Smooth muscle cell (in vitro differentiated cells): ENCODE measurements around the gene KLHDC7B. TPM values are rescaled to one million over a fixed set of nuclear protein-coding genes. Genes with fewer than 3 reads are reported as not detected.

ENCODE experiments used
- DNase-seq: peaks from one replicate; lab custom pipeline; 2025; ENCODE audit not compliant: unreplicated experiment; lab: John Stamatoyannopoulos, UW
- H2AFZ ChIP-seq: fragments of 200-600 bp; sonication (generic); 2 replicates; pipeline ENCODE4 v1.6.0; 2016; ENCODE audit warnings: antibody characterized with exemption, low read depth, mild to moderate bottlenecking
- H3F3A ChIP-seq: fragments of 200-600 bp; sonication (generic); 2 replicates; pipeline ENCODE4 v1.6.0; 2017; ENCODE audit warnings: antibody characterized with exemption, low read depth
- H3K27ac ChIP-seq: fragments of 200-600 bp; sonication (generic); 2 replicates; pipeline ENCODE4 v1.5.1; 2016; ENCODE audit warnings: low read depth, mild to moderate bottlenecking
- H3K27me3 ChIP-seq: fragments of 200-600 bp; sonication (generic); 2 replicates; pipeline ENCODE4 v1.6.1; 2016; ENCODE audit warnings: low read depth, mild to moderate bottlenecking
- H3K36me3 ChIP-seq: fragments of 200-600 bp; sonication (generic); 2 replicates; pipeline ENCODE4 v1.5.1; 2016; ENCODE audit warnings: low read depth
- H3K4me1 ChIP-seq: fragments of 200-600 bp; sonication (generic); 2 replicates; pipeline ENCODE4 v1.5.1; 2016; ENCODE audit warnings: low read depth
- H3K4me2 ChIP-seq: fragments of 200-600 bp; sonication (generic); 2 replicates; pipeline ENCODE4 v1.6.0; 2016; ENCODE audit warnings: mild to moderate bottlenecking
- H3K4me3 ChIP-seq: fragments of 200-600 bp; sonication (generic); 2 replicates; pipeline ENCODE4 v1.5.1; 2016; ENCODE audit warnings: mild to moderate bottlenecking
- H3K79me2 ChIP-seq: fragments of 200-600 bp; sonication (generic); 2 replicates; pipeline ENCODE4 v1.6.0; 2016; ENCODE audit warnings: low read depth, mild to moderate bottlenecking
- H3K9ac ChIP-seq: fragments of 200-600 bp; sonication (generic); 2 replicates; pipeline ENCODE4 v1.6.0; 2016; ENCODE audit warnings: low read depth
- H3K9me3 ChIP-seq: fragments of 200-600 bp; sonication (generic); replicated peaks from 2 replicates; pipeline ENCODE4 v1.5.1; 2016; ENCODE audit warnings: low read depth
- H4K20me1 ChIP-seq: fragments of 200-600 bp; sonication (generic); 2 replicates; pipeline ENCODE4 v1.6.0; 2016; ENCODE audit warnings: low read depth
- WGBS: methylation state at CpG from one replicate; pipeline ENCODE4 v1.1.7; 2016; ENCODE audit warnings: low lambda C conversion rate; 5-methylcytosine and 5-hydroxymethylcytosine counted together
- polyA plus RNA-seq: library from polyadenylated mRNA; unstranded; fragments of >200 nt; fragmentation: Nextera tagmentation; extraction: Ambion mirVana; gene quantifications from 2 replicates; pipeline ENCODE4 v1.2.1, GENCODE V29; 2016
- total RNA-seq: library from RNA; depleted of rRNA; stranded (reverse); fragments of >200 nt; gene quantifications from 2 replicates; pipeline ENCODE4 v1.2.3, GENCODE V29; 2014
- TF ChIP-seq, protein P1 (sequence below): fragments of 200-600 bp; sonication (generic); IDR thresholded peaks from 2 replicates; pipeline ENCODE4 v1.5.1; 2017; ENCODE audit warnings: borderline replicate concordance, mild to moderate bottlenecking, antibody characterized with exemption; ENCODE audit not compliant: insufficient read depth, poor library complexity, severe bottlenecking

The KLHDC7B gene
- total and polyA plus RNA-seq, 2 experiments from 2014 or later: 1.1 to 1.5 TPM

DNA sequence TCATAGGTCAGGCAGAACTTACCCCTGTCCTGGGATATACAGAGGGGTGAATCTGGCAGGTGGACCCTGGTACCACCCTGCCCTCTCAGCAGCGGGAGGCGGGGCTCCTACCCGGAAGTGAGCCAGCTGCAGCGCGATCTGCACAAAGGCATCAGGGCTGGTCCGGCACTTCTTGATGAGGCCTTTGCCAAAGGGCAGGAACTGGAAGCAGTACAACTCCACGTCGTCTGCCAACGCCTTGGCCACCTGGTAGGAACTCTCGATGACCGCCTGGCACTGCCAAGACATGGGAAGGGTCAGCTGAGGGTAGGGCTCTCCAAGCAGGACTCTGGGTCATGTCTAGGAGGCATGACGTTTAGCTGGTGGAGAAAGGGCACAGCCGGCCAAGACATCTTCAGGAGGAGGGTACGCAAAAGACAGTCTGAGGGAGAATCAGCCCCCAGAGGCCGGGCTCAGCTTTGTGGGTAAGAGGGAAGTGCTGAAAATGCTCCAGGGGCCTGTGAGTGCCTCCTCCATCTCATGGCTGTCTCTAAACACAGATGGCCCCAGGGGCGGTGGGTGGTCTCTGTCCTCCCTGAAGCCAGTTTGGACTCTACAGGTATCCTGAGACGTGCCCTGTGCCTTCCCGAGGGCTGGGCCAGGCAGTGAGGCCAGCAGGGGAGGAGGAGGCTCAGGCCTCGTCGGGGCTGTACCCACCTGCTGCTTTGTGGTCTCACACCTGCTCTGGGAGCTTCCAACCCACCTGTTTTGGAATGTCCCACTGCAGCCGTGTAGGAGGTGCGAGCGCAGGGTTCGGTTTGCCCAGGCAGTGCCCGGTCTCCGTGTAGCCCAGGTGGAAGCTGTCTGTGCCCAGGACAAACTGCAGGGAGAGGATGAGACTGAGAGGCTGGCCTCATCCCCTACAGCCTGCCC, 25.8 kb downstream of the KLHDC7B start:
- Histone ChIP-seq H3K4me1 (no peaks in the 10 kb centered on the region), H3K27me3 (no peaks in the 10 kb centered on the region), H2AFZ (no peak overlapping the region), H3K9me3 (no peaks in the 10 kb centered on the region), H3K4me3 (no peak overlapping the region), H3K27ac (no peak overlapping the region), H3K79me2 (no peaks in the 10 kb centered on the region), H3F3A (no peaks in the 10 kb centered on the region), H3K4me2 (no peak overlapping the region), H4K20me1 (no peaks in the 10 kb centered on the region), H3K9ac (no peak overlapping the region), H3K36me3 (peaks cover 3% of the 10 kb centered on the region)
- TF ChIP-seq, protein P1, sequence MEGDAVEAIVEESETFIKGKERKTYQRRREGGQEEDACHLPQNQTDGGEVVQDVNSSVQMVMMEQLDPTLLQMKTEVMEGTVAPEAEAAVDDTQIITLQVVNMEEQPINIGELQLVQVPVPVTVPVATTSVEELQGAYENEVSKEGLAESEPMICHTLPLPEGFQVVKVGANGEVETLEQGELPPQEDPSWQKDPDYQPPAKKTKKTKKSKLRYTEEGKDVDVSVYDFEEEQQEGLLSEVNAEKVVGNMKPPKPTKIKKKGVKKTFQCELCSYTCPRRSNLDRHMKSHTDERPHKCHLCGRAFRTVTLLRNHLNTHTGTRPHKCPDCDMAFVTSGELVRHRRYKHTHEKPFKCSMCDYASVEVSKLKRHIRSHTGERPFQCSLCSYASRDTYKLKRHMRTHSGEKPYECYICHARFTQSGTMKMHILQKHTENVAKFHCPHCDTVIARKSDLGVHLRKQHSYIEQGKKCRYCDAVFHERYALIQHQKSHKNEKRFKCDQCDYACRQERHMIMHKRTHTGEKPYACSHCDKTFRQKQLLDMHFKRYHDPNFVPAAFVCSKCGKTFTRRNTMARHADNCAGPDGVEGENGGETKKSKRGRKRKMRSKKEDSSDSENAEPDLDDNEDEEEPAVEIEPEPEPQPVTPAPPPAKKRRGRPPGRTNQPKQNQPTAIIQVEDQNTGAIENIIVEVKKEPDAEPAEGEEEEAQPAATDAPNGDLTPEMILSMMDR: no peak
- DNase-seq: no peak
- 95% methylated on average over 26 of the region's 26 CpGs for WGBS

DNA sequence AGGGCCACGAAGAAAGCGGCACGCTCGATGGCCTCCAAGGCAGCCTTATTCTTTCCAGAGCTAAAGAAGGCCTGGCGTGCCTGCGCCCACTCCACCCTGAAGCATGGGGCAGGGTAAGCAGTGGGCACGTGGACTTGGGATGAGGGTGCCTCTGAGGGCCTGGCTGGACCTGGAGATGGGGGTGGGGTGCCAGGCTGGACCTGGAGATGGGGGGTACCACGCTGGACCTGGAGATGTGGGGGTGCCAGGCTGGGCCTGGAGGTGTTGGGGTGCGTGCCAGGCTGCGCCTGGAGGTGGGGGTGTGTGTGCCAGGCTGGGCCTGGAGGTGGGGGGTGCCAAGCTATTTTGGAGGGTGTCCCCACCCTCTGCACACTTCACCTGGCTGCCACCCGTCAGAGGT, 27.3 kb downstream of the KLHDC7B start:
- no peak overlapping the region for H3K4me2 ChIP-seq
- H3K27me3 ChIP-seq: no peaks in the 10 kb centered on the region
- no peak for DNase-seq
- no peak overlapping the region for H3K4me3 ChIP-seq
- H3K36me3 ChIP-seq: peaks cover 3% of the 10 kb centered on the region
- no peaks in the 10 kb centered on the region for H3K4me1 ChIP-seq
- WGBS: 94% methylated on average over 11 of the region's 11 CpGs
- H3K27ac ChIP-seq: no peak overlapping the region
- TF ChIP-seq, protein P1: no peak
- no peaks in the 10 kb centered on the region for H3K79me2 ChIP-seq
- no peak overlapping the region for H2AFZ ChIP-seq
- H3K9ac ChIP-seq: no peak overlapping the region
- no peaks in the 10 kb centered on the region for H4K20me1 ChIP-seq
- no peaks in the 10 kb centered on the region for H3K9me3 ChIP-seq
- no peaks in the 10 kb centered on the region for H3F3A ChIP-seq

DNA sequence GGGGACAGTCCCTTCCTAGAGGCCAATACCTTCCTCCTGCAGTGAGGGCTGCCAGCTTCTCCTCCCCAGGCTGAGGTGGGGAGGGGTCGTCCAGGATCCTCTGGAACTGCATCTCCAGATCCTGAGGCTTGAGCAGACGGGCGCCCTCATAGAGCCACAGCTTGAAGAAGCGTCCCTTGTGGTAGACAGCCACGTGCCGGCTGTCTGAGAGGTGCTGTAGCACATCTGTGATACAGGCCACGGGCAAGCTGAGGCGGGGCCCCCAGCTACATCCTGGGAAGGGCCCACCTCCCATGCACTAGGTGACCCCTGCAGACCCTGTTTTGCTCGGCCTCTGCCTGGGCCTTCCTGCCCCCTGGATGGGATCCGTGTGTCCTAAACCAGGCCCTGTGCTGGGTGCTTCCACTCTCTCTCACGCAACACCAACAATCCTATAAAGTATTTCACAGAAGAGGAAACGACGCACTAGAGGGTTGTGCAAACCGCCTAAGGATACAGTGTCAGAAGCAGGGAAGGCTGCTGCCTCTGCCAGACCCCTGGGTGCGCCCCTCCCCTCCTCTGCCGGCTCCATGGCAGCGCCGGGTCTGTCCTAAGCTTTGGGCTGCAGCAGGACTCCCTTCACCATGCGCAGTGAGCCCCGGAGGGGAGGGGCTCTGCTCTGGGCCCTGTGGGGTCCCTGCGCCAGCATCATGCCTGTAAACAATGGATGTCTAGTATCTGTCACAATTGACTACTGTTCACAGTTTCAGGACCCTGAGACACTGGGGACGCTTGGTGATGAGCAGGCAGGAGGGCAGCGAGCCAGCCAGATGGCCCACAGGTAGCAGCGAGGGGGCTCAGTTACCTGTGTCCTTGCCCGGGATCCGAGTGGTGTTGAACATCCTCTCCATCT, 28.0 kb downstream of the KLHDC7B start:
- TF ChIP-seq, protein P1: no peak
- Histone ChIP-seq H3K79me2 (no peaks in the 10 kb centered on the region), H2AFZ (no peak overlapping the region), H3K9ac (no peak overlapping the region), H3F3A (no peaks in the 10 kb centered on the region), H3K27ac (no peak overlapping the region), H3K36me3 (peaks cover under 1% of the 10 kb centered on the region), H3K4me2 (no peak overlapping the region), H3K27me3 (no peaks in the 10 kb centered on the region), H3K4me3 (no peak overlapping the region), H3K4me1 (no peaks in the 10 kb centered on the region), H3K9me3 (no peaks in the 10 kb centered on the region), H4K20me1 (no peaks in the 10 kb centered on the region)
- DNase-seq: no peak
- 98% methylated on average over 26 of the region's 26 CpGs for WGBS
